Activated CD8-positive, alpha-beta T cell treated with anti-CD3 and anti-CD28 coated beads for 36 hours (primary cell): ENCODE results near the gene ZBP1. TPM values are rescaled to one million over a fixed set of nuclear protein-coding genes. Genes with fewer than 3 reads are reported as not detected.

Experiments used
- ATAC-seq: fragments of 200-7000 bp; cut with Tn5 transposase; one replicate; pipeline ENCODE4 v1.10.0; 2021; ENCODE audit warnings: mild to moderate bottlenecking, moderate library complexity
- CTCF ChIA-PET: fragments of 350-600 bp; sonication (Branson Sonifier 250); formaldehyde crosslinking; loops from one replicate; lab custom pipeline; 2021; ENCODE audit warnings: antibody characterized with exemption; lab: Charles Lee
- POLR2A ChIA-PET: fragments of 350-600 bp; sonication (Branson Sonifier 250); formaldehyde crosslinking; loops from one replicate; lab custom pipeline; 2021; ENCODE audit warnings: antibody characterized with exemption; lab: Charles Lee
- DNase-seq: peaks from one replicate; pipeline ENCODE4 v3.0.0-alpha.2; 2020
- H3K27ac Mint-ChIP-seq: one replicate; pipeline ENCODE4 v1.8.0; 2021; ENCODE audit warnings: mild to moderate bottlenecking, mixed read lengths
- H3K27me3 Mint-ChIP-seq: one replicate; pipeline ENCODE4 v1.8.0; 2021; ENCODE audit warnings: mixed read lengths
- H3K36me3 Mint-ChIP-seq: one replicate; pipeline ENCODE4 v1.8.0; 2021; ENCODE audit warnings: low read depth, mixed read lengths
- H3K4me1 Mint-ChIP-seq: one replicate; pipeline ENCODE4 v1.8.0; 2021; ENCODE audit warnings: low read depth, mixed read lengths
- H3K4me3 Mint-ChIP-seq: one replicate; pipeline ENCODE4 v1.8.0; 2021; ENCODE audit warnings: mild to moderate bottlenecking, moderate library complexity, mixed read lengths
- H3K9me3 Mint-ChIP-seq: one replicate; pipeline ENCODE4 v1.8.0; 2021; ENCODE audit warnings: mixed read lengths
- CTCF ChIP-seq: fragments of 200-600 bp; IDR thresholded peaks from one replicate; pipeline ENCODE4 v1.8.0; 2022; ENCODE audit warnings: antibody characterized with exemption, mild to moderate bottlenecking
- intact Hi-C: fragments of 100-400 bp; cut with micrococcal nuclease; formaldehyde crosslinking; loops from one replicate; pipeline ENCODE4 v1.10.0; 2022
- total RNA-seq, 2 experiments: library from RNA; stranded (reverse); gene quantifications; one replicate each; pipeline ENCODE4 v1.2.3, GENCODE V29; 2021

Gene ZBP1
- total RNA-seq, 2 experiments from 2014 or later = 0.11 to 0.56 TPM

DNA sequence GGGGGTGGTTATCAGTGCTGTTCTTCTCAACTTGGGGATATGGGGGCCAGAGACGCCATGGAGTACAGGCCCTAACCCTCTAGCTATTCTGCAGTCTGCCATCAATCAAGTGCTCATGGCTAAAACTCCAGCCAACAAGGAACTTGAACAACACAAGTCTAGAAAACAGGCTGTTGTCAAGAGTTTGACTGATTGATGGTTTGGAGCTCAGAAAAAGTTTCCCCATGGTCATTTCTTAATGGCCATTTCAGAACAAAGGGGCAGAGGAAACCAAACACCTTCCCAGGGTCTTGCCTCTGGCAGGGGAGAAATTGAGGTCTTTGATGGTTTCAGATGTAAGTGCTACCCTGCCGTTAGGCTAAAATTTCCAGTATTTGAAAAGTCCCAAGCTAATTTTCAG, 44.2 kb downstream of the ZBP1 start:
- no peaks in the 10 kb centered on the region for H3K4me1 Mint-ChIP-seq
- ATAC-seq (no peak), DNase-seq (no peak)
- TF ChIP-seq CTCF = no peak
- H3K9me3 Mint-ChIP-seq = no peaks in the 10 kb centered on the region
- H3K27ac Mint-ChIP-seq = no peak overlapping the region
- H3K4me3 Mint-ChIP-seq = no peak overlapping the region
- peaks cover 18% of the 10 kb centered on the region for H3K27me3 Mint-ChIP-seq
- intact Hi-C loops = no loop called here
- H3K36me3 Mint-ChIP-seq = no peaks in the 10 kb centered on the region
- ChIA-PET CTCF (interaction anchor here (1.9 kb wide), 1 partner anchor 14 kb away, joined by 5 read pairs; no protein-coding TSS in a partner anchor), POLR2A (no interaction called here)

DNA sequence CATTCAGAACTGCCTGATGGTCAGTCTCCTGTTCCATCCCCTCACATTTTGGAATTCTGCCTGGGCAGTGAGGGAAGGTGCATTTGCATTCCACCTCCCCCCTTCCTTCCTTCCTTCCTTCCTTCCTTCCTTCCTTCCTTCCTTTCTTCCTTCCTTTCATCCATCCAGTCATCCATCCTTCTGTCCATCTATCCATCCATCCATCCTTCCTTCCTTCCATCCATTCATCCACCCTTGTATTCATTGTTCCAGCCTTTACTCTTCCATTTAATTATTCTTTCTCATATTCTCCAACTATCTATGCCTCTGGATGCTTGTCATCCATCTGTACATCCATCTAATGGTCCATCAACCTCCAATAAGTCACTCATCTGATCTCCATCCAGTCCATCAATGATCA, 45.3 kb downstream of the ZBP1 start:
- POLR2A ChIA-PET = no interaction called here
- H3K4me1 Mint-ChIP-seq = no peaks in the 10 kb centered on the region
- H3K9me3 Mint-ChIP-seq = no peaks in the 10 kb centered on the region
- H3K4me3 Mint-ChIP-seq = no peak overlapping the region
- ATAC-seq (no peak), DNase-seq (no peak)
- no peak overlapping the region for H3K27ac Mint-ChIP-seq
- intact Hi-C loops = no loop called here
- CTCF ChIA-PET = interaction anchor here (1.9 kb wide), 1 partner anchor 13 kb away, joined by 5 read pairs; no protein-coding TSS in a partner anchor
- no peaks in the 10 kb centered on the region for H3K36me3 Mint-ChIP-seq
- peaks cover 8% of the 10 kb centered on the region for H3K27me3 Mint-ChIP-seq
- TF ChIP-seq CTCF = no peak

GRCh38 chr20:57573894-57574293, 46.3 kb downstream of the ZBP1 start:
- Mint-ChIP-seq H3K36me3 (no peaks in the 10 kb centered on the region), H3K9me3 (no peaks in the 10 kb centered on the region), H3K27me3 (peaks cover 5% of the 10 kb centered on the region), H3K4me3 (no peak overlapping the region), H3K27ac (no peak overlapping the region), H3K4me1 (no peaks in the 10 kb centered on the region)
- ATAC-seq = no peak
- peak; percentile 32 for DNase-seq
- CTCF ChIA-PET = interaction anchor here (1.3 kb wide), 1 partner anchor 76 kb away, joined by 4 read pairs; no protein-coding TSS in a partner anchor
- TF ChIP-seq CTCF = peak; percentile 23
- intact Hi-C loops = no loop called here
- POLR2A ChIA-PET = interaction anchor here (0.5 kb wide), 1 partner anchor 224 kb away, joined by 3 read pairs; no protein-coding TSS in a partner anchor

GRCh38 chr20:57573242-57573641, 47.0 kb downstream of the ZBP1 start:
- intact Hi-C loops = no loop called here
- POLR2A ChIA-PET = interaction anchor here (0.5 to 0.6 kb wide), 2 partner anchors 95 to 225 kb away, joined by 3 read pairs; no protein-coding TSS in a partner anchor
- CTCF ChIA-PET = interaction anchor here (1.0 to 1.4 kb wide), 3 partner anchors 53 to 174 kb away, joined by 3 to 4 read pairs (median 3); no protein-coding TSS in a partner anchor
- no peak overlapping the region for H3K27ac Mint-ChIP-seq
- H3K4me1 Mint-ChIP-seq = no peaks in the 10 kb centered on the region
- no peak for TF ChIP-seq CTCF
- DNase-seq (no peak), ATAC-seq (no peak)
- H3K36me3 Mint-ChIP-seq = no peaks in the 10 kb centered on the region
- H3K9me3 Mint-ChIP-seq = no peaks in the 10 kb centered on the region
- no peak overlapping the region for H3K4me3 Mint-ChIP-seq
- peaks cover 5% of the 10 kb centered on the region for H3K27me3 Mint-ChIP-seq

DNA sequence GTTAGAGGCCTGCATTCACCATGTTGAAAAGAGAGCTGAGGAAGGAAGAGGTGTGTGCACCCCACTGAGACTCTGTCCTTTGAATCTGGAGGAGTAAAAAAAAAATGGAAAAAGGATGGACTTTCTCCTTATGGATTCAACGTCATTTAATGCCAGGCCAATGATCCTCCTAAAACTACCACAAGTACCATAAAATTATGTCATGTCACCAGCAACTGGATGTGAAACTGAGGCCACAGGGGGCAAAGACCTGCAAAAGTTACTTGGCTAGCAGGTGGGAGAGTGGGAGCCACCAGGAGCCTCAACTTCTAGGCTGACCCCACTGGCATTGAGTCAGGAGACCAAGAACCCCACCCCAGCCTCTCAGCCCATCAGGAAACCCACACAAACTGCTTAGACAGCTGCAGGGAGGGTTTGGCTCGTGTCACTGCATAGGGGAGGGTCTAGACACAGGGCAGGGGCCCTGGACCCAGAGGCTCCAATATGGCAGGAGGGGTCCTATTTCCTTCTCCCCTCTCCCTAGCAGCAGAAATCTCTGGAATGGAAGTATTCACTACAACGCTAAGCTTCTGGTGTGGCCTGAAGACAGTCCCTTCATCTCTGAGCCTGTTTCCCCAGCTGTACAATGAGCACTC, 48.3 kb downstream of the ZBP1 start:
- no peak for ATAC-seq
- Mint-ChIP-seq H3K27me3 (peaks cover 6% of the 10 kb centered on the region), H3K4me1 (no peaks in the 10 kb centered on the region), H3K27ac (no peak overlapping the region), H3K9me3 (no peaks in the 10 kb centered on the region), H3K36me3 (no peaks in the 10 kb centered on the region), H3K4me3 (no peak overlapping the region)
- POLR2A ChIA-PET = no interaction called here
- CTCF ChIA-PET = interaction anchor here (1.0 to 1.4 kb wide), 2 partner anchors 51 to 173 kb away, joined by 3 read pairs; no protein-coding TSS in a partner anchor
- DNase-seq = no peak
- intact Hi-C loops = no loop called here
- no peak for TF ChIP-seq CTCF
